Activated naive CD4-positive, alpha-beta T cell treated with anti-CD3 and anti-CD28 coated beads, Interleukin-2, amount 50 U/mL, for 72 hours (primary cell): ENCODE measurements around the gene GLG1. TPM values are rescaled to one million over a fixed set of nuclear protein-coding genes. Genes with fewer than 3 reads are reported as not detected.
"Not testable (repeated sequence)": the region's sequence is repeated elsewhere in the genome, so short reads cannot be mapped to it uniquely, and the experiment has no call there.

Experiments
- ATAC-seq, 2 donors: fragments of 150-1000 bp; cut with Tn5 transposase; 2 replicates each; pipeline ENCODE4 v1.10.0; 2021; ENCODE audit warnings: mild to moderate bottlenecking in 2 of 2, moderate library complexity in 2 of 2
- DNase-seq, 2 donors: peaks; one replicate each; pipeline ENCODE4 v3.0.0; 2021 to 2022; ENCODE audit warnings: low spot score in 2 of 2
- H3K27ac Mint-ChIP-seq, 2 donors: one replicate each; pipeline ENCODE4 v1.8.0; 2022; ENCODE audit warnings: mild to moderate bottlenecking in 2 of 2, mixed read lengths in 2 of 2
- H3K36me3 Mint-ChIP-seq, 2 donors: one replicate each; pipeline ENCODE4 v1.8.0; 2022; ENCODE audit warnings: mixed read lengths in 2 of 2
- H3K9me3 Mint-ChIP-seq, 2 donors: one replicate each; pipeline ENCODE4 v1.8.0; 2022; ENCODE audit warnings: mixed read lengths in 2 of 2
- total RNA-seq, 2 donors: library from RNA; stranded (reverse); gene quantifications; one replicate each; pipeline ENCODE4 v1.2.3, GENCODE V29; 2022

Gene GLG1
- total RNA-seq = 10 to 100 TPM; 73.0 to 80.4 TPM

GRCh38 chr16:74606521-74607309, at the start of gene GLG1:
GLG1 (minus strand) TSS chr16:74607114; CDS start chr16:74607094, 20 bp downstream.
- H3K36me3 Mint-ChIP-seq = peaks cover 7 to 17% of the 10 kb centered on the region in 2 donors
- no peaks in the 10 kb centered on the region for H3K9me3 Mint-ChIP-seq
- DNase-seq (peak; percentile 90), ATAC-seq (peak; percentile 94 to 95)
- H3K27ac Mint-ChIP-seq = peak within 1 kb of the TSS; percentile 97 to 98

GRCh38 chr16:74654536-74655050, 47.7 kb upstream of the GLG1 start:
- H3K36me3 Mint-ChIP-seq = peaks cover 19 to 45% of the 10 kb centered on the region in 2 donors
- peak overlapping the region in 1 of 2 donors; percentile 75 for H3K27ac Mint-ChIP-seq

GRCh38 chr16:74652883-74653282, 46.0 kb upstream of the GLG1 start:
- ATAC-seq, DNase-seq, H3K9me3 Mint-ChIP-seq: not testable (repeated sequence)
- Mint-ChIP-seq H3K36me3 (peaks cover 12 to 28% of the 10 kb centered on the region in 2 donors), H3K27ac (peak overlapping the region in 1 of 2 donors; percentile 79)

More at GRCh38 chr16:74654536-74655050, 47.7 kb upstream of the GLG1 start:
- DNase-seq (no peak), ATAC-seq (no peak)
- no peaks in the 10 kb centered on the region for H3K9me3 Mint-ChIP-seq

GRCh38 chr16:74652249-74652648, 45.3 kb upstream of the GLG1 start:
- DNase-seq (no peak), ATAC-seq (no peak)
- Mint-ChIP-seq H3K36me3 (peaks cover 12 to 24% of the 10 kb centered on the region in 2 donors), H3K9me3 (no peaks in the 10 kb centered on the region), H3K27ac (no peak overlapping the region)

GRCh38 chr16:74651841-74652240, 44.9 kb upstream of the GLG1 start:
- no peak for ATAC-seq
- peaks cover 12 to 21% of the 10 kb centered on the region in 2 donors for H3K36me3 Mint-ChIP-seq
- H3K9me3 Mint-ChIP-seq = no peaks in the 10 kb centered on the region
- H3K27ac Mint-ChIP-seq = no peak overlapping the region
- DNase-seq = no peak

- no peaks in the 10 kb centered on the region for H3K9me3 Mint-ChIP-seq
- peak overlapping the region in 1 of 2 donors; percentile 60 for H3K27ac Mint-ChIP-seq
- peaks cover 12 to 18% of the 10 kb centered on the region in 2 donors for H3K36me3 Mint-ChIP-seq
- DNase-seq (no peak), ATAC-seq (no peak)
Observed at GRCh38 chr16:74650966-74651567, 44.2 kb upstream of the GLG1 start.

- H3K36me3 Mint-ChIP-seq = peaks cover 12% of the 10 kb centered on the region in 2 donors
Observed at GRCh38 chr16:74649839-74650504, 43.1 kb upstream of the GLG1 start.

GRCh38 chr16:74641969-74642368, 35.1 kb upstream of the GLG1 start:
- no peak for ATAC-seq
- no peaks in the 10 kb centered on the region for H3K9me3 Mint-ChIP-seq

More at GRCh38 chr16:74649839-74650504, 43.1 kb upstream of the GLG1 start:
- H3K9me3 Mint-ChIP-seq = no peaks in the 10 kb centered on the region
- H3K27ac Mint-ChIP-seq = no peak overlapping the region
- DNase-seq (no peak), ATAC-seq (no peak)

DNA sequence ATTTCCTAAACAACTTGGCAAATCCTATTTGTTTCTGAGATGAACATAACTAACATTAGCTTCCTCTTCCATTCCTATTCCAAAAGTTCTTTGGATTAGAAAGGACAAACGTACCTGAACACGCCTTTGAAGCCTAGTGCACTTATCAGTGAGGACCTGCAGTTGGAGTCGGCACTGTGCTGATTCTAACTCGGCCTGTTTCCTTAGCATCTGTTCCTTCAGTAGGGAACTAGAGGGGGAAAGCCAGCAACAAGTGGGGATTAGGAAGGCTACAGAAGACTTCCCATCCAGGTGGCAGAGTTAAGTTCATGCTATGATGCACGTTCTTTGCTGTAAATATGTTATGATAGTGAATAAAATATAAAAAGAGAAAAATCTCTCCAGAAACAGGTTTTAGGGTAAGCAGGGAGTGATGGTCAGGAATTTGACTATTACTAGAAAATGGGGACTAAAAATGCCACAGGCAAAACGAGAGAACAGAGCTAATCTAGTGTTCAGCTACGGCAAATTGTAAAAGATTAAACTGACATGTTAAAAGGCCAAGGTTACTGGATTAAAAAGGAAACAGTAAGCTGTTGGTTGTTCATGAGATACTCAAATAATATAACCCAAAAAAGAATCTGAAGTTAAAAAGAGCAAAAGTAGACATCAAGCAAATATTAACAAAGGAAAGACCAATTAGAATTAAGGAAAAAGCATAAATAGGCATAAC, 31.0 kb upstream of the GLG1 start:
- ATAC-seq (no peak), DNase-seq (no peak)
- Mint-ChIP-seq H3K36me3 (no peaks in the 10 kb centered on the region), H3K9me3 (no peaks in the 10 kb centered on the region), H3K27ac (peak overlapping the region in 1 of 2 donors; percentile 44)

More at GRCh38 chr16:74641969-74642368, 35.1 kb upstream of the GLG1 start:
- peak overlapping the region in 1 of 2 donors; percentile 50 for H3K27ac Mint-ChIP-seq
- no peak for DNase-seq
- H3K36me3 Mint-ChIP-seq = peaks cover 9 to 10% of the 10 kb centered on the region in 2 donors

GRCh38 chr16:74635303-74635702, 28.4 kb upstream of the GLG1 start:
- no peak overlapping the region for H3K27ac Mint-ChIP-seq
- DNase-seq (no peak), ATAC-seq (no peak)
- no peaks in the 10 kb centered on the region for H3K9me3 Mint-ChIP-seq
- H3K36me3 Mint-ChIP-seq = peaks cover 0 to 3% of the 10 kb centered on the region in 2 donors

- Mint-ChIP-seq H3K9me3 (no peaks in the 10 kb centered on the region), H3K27ac (peak overlapping the region in 1 of 2 donors; percentile 77), H3K36me3 (peaks cover 11 to 15% of the 10 kb centered on the region in 2 donors)
- ATAC-seq (no peak), DNase-seq (no peak)
Observed at GRCh38 chr16:74633686-74634085, 26.8 kb upstream of the GLG1 start.

- H3K9me3 Mint-ChIP-seq = no peaks in the 10 kb centered on the region
- peak overlapping the region; percentile 82 to 89 for H3K27ac Mint-ChIP-seq
- no peak for ATAC-seq
- H3K36me3 Mint-ChIP-seq = peaks cover 35 to 39% of the 10 kb centered on the region in 2 donors
- no peak for DNase-seq
Observed at GRCh38 chr16:74627506-74628220, 20.7 kb upstream of the GLG1 start.

DNA sequence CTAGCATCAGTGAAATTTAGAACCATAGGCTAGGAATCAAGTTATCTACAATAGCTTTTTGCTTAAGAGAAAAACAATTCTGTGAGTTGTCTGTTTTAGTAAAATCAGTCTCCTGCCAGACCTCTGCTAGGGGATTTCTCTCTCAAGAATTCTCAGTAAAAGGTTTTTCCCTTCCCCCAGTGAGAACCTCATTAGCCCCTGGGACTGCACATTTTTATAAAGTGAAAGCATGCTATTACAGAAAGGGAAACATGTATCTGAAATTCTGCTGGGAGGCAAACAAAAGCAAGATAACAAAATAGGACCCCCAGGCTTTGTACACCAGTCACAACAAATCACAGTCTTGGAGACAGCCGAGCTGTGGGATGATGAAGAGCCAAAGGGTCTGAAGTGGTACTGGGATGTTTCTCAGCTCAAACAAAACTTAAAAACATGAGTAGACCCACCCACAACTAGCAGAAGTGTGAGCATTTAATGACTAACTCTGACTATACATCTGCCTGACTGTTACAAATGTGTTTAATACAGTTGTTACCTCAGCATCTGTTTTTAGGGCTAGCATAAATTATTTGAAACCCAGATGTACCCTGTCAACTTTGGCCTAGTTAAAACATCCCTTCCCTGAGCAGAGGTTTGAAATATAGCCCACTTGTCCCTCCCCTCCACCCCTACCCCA, 20.0 kb upstream of the GLG1 start:
- Mint-ChIP-seq H3K9me3 (no peaks in the 10 kb centered on the region), H3K36me3 (peaks cover 38 to 47% of the 10 kb centered on the region in 2 donors), H3K27ac (peak overlapping the region; percentile 82 to 89)
- DNase-seq (no peak), ATAC-seq (peak; percentile 89 to 93)

DNA sequence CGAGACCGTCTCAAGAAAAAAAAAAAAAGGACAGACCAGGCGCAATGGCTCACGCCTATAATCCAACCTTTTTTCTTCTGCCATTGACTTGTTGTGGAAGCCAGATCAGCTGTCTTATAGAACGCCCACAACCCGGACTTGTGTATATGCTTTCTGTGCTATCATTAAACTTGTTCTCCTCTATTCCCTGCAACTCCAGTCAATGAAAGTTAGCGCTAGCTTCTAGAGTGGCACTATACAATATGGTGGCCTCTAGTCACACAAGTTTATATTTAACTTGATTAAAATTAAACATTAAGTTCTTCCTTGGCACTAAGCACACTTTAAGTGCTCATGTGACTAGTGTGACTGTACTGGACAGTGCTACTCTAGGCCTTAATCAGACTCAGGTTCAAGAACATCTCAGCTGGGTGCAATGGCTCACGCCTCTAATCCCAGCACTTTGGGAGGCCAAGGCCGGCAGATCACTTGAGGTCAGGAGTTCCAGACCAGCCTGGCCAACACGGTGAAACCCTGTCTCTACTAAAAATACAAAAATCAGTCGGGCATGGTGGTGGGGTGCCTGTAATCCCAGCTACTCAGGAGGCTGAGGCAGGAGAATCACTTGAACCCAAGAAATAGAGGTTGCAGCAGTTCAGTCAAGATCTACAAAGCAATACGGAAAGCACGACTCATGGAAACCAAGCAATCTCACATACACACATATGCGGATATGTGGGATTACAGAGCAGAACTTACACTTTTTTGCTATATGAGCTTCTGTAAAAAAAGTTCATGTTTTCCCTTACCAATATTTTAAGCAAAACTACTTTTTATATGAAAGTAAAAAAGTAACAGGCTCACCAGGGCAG, 18.8 kb upstream of the GLG1 start:
- Mint-ChIP-seq H3K27ac (peak overlapping the region; percentile 82 to 89), H3K36me3 (peaks cover 44 to 56% of the 10 kb centered on the region in 2 donors), H3K9me3 (no peaks in the 10 kb centered on the region)
- DNase-seq (no peak), ATAC-seq (peak; percentile 23 to 29)
